ENCODE data around the gene CPSF4L.

The CPSF4L gene

GRCh38 chr17:73201215-73202069, 60.2 kb downstream of the CPSF4L start:
- DNase-seq (ENCODE audit: low spot score), result no peak

DNA sequence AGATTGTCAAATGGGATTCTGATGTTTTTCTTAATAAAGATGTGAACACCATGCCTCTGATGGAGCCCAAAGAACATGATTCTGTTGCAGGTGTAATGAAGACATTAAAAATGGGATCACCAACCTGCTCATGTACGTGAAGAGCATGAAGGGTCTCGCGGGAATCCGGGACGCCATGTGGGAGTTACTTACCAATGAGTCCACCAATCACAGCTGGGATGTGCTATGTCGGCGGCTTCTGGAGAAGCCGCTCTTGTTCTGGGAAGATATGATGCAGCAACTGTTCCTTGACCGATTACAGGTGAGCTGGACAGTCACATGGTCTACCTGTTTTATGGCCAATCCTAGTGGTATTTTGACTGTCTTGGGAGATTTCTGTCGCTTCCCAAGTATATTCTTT, 61.2 kb downstream of the CPSF4L start:
- DNase-seq (ENCODE audit: low spot score), result no peak

DNA sequence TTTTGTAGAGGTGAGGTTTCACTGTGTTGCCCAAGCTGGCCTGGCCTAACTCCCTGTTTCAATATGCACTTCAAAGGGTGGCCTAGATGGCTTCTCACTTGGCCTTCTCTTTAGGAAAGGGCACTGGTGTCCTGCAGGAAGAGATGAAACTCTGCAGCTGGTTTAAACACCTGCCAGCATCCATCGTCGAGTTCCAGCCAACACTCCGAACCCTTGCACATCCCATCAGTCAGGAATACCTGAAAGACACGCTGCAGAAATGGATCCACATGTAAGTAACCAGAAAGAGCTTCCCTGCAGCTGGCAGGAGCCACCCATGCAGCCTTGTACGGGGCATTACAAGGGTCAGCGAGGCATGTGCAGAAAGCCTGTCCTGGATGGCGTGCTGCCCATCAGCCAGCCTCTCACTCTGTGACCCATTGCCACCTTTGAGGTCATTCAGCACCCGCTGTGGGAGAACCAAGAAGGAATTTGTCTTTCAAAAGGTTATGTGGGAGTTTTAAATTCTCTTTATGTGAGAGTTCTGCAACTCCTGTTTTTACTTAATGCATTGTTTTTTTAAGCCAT, 61.8 kb downstream of the CPSF4L start:
- DNase-seq (ENCODE audit: low spot score), result no peak

DNA sequence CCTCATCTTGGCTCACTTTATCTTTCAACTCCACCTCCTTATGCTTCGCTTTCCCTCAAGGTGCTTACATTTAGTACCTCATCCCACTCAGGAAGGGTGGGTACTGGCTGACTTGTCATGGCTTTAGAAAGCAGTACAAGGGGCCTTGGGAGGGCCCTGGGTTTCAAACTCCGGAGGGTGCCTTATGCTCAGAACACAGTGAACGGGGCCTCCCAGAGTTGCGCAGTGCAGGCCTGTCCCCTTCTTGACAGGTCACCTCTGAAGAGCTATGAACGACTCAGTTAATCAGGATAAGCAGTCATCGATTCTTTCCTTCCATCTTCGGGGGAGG, 62.8 kb downstream of the CPSF4L start:
- DNase-seq (ENCODE audit: low spot score), result no peak
